Measurements from ENCODE around the gene KCNJ5.

Gene KCNJ5

DNA sequence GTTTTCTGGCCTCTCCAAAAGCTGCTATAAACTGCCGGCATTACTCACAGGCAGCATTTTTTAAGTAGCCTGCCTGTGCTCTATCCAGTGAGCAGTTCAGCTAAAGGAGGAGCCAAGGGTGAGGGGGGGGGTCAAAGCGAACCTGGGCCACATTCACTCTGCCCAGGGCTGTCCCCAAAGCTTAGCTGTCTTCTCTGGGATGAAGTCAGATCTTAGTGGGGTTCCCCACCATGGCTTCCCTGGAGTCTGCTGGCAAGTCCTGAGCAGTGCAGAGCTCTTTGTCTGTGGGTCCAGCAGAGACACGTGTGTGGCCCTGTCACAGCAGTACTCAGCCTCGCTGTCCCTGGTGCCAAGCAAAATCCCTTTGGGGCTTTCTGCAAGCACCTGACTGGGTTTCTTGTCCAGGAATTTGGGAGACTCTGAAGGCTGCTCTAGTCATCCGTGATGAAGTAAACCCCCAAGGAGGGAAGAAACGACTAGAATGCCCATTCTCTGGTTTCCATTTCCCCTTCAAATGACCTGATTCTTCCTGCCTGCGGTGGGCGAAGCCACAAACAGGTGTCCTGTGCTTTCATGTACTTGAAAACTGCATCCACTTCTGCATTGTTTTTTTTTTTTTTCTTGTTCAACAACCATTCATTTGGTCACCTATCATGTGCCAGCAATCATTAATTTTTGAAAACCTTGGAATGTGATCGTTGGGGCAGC is 2.6 kb downstream of the KCNJ5 start:
- DNase-seq, result no peak

DNA sequence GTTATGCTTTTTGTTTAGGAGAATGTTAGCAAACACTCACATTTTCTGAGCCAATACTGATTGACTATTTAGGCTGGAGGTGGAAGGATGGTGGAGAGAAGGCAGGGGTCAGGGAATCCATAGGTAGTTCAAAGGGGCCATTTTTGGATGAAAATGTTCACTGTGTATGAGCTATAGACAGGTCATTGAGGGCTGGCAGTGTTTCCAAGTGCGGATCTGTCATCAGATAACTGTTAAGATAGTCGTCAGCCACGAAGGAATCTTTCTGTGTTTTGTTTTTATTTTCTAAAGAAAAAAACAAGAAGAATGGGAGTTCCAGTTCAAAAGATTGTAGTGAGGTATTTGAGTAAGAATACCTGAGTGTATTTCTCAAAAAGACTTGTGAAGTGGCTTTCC is 3.1 kb downstream of the KCNJ5 start:
- no peak for DNase-seq

DNA sequence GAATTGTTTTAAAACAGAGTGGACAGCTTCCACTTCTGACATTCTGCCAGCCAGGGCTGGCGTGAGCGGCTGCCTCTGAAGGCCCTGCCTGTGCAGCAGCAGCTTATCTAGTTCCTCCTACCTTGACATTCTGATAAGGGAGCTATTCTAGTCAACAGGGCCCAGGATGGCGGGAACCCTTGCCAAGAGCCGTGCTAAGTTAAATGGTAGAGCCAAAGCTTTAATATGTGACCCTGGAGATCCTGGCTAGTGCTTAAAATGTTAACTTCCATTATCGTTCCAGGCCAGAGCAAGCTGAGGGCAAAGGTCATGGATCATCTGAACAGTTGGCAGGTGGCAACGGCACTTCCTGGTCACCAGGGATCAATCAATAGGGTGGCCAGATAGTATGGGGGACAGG is 3.5 kb downstream of the KCNJ5 start:
- DNase-seq, result no peak

DNA sequence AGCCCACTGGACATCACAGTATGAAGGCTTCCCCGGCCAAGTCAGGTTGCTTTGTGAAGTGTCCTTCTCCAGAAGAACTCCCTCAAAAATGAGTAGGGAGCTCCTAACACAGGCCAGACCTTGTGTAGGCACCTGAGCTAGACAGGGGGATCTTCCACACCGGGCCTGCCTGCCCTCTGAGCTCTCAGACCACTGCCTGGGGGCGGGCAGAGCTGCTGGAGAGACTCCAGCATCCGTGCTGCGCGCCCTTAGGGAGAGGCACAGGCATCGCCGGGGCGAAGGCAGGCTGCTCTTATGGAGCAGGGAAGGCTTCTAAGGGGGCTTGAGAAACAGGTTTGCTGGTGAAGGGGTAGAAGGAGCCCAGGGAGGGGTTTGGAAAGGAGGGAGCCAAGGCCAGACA is 4.4 kb downstream of the KCNJ5 start:
- DNase-seq, result no peak

DNA sequence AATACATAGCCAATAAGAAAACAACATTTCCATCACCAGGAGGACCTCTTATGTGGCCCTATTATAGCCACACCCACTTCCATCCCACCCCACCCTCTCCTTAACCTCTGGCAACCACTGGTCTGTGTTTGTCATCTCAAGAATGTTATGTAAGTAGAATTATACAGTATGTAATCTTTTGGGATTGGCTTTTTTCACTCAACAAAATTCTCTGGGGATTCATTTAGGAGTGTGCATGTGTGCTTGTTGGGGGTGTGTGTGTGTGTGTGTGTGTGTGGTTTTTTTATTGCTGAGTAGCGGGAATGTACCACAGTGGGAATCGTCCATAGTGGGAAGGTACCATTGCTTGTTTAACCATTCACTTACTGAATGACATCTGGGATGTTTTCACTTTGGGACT is 5.2 kb downstream of the KCNJ5 start:
- no peak for DNase-seq

DNA sequence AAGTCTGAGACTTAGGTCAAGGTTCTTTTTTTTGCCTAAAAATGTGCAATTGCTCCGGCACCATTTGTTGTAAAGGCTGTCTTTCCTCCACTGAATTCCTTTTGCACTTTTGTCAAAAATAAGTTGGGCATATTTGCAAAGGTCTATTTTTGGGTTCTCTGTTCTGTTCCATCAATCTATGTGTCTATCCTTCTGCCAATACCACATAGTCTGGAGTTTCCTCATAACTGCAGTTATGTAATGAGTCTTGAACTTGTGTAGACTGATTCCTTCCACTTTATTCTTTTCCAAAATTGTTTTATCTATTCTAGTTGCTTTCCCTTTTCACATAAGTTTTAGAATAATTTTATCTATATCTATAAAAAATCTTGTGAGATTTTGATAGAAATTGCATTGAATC is 6.7 kb downstream of the KCNJ5 start:
- no peak for DNase-seq

DNA sequence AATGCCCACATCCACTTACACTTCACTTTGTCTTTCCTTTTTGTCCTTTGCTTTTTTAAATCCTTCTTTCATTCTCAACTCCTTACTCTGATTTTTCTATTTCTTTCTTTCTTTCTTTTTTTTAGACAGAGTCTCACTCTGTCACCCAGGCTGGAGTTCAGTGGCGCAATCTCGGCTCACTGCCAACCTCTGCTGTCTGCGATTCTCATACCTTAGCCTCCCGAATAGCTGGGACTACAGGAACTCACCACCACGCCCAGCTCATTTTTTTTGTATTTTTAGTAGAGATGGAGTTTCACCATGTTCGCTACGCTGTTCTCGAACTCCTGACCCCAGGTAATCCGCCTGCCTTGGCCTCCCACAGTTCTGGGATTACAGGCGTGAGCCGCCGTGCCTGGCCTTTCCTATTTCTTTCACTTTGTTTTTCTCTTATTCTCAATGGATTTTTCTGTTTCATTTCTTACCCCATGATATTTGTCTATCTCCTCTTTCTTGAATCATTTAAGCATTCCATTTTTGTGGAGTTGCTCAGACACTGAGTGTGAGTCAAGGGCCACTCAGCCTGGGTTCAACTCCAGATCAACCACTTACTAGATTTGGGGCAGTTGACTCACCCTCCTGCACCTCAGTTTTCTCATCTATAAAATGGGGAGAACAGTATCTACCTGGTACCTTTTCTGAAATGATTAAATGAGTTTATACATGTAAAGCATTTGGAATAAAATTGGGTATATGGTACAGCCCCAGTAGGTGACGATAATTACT is 7.6 kb downstream of the KCNJ5 start:
- DNase-seq, result no peak

DNA sequence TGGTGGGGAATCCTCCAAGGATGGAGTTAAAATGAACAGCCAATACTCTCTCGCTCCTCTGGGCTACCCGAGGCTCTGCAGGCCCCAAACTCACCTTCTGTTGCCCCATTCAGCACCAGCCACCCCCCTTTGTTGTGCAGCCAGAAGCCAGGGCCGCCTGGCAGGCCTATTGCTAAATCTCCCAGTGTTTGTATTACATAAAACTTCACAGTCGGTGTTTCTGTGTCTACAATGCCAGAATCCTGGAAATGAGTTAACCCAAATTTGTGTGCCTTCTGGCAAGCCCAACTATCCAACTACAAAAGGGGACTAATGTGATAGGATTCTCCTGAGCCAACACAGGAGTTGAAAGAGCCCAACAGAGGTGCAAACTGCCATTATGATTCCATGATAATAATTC is 9.3 kb downstream of the KCNJ5 start:
- DNase-seq, result peak in 1 of 58 donors; percentile 19

DNA sequence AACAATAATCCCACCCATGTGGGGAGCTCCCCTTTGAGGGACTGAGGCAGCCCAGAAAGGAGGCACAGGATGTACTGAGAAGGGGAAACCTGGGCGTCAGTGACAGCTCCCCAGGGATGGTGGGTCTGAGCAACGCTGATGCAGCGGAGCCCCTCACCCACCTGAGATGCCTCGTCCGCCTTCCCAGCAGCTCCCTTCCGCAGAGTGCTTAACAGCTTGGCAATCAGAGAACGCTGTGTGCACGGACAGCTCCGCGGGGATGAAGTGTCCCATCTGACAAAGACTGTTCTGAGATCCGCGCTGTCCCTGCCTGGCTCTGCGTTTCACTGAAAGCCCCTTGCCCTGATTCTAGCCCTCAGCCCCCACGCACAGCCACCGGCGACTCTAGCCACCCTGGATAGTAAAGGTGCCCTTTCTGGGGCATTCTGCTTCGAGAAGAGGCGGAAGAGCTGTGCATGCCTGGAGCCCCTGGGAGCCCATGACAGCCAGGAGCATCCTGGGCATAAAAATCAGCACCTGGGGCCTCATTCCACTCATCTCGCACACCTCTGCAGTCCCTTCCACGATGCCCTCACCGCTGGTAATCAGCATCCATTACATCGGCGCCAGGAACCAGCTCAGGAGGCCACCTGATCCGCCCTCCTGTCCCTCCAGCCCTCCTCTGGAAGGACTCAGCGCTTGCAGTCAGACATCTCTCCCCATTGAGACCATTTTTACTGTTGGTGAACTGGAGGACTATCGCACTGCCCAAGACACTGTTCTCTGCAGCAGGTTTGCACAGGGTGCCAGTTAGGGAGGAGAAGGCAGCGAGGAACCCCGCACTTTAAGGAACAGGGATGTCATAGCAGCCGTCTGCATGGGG is 10.7 kb downstream of the KCNJ5 start:
- DNase-seq, result no peak

DNA sequence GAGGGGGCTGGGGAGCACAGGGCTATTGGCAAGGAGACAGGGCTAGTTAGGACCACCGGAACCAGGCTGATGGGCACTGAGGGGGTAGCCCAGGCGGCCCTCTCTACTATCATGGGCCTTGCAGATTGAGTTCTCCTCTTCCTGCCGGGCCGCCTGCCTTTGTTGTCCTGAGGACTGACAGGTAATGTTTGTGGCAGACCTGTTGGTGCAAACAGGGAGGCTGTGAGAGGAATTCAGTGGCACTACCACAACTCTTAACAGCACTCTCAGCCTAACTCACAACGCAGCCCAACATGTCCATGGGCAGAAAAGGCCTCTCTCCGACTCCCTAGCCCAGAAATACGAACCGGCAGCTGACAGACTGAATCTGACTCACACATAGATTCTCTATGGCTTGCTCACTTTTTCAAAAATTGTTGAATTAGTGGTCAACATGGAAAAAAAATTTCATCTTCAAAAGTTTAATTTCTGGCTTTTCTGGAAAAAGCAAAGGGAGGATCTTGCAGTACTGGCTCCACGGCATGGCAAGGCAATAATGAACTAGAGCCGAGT is 11.4 kb downstream of the KCNJ5 start:
- no peak for DNase-seq

DNA sequence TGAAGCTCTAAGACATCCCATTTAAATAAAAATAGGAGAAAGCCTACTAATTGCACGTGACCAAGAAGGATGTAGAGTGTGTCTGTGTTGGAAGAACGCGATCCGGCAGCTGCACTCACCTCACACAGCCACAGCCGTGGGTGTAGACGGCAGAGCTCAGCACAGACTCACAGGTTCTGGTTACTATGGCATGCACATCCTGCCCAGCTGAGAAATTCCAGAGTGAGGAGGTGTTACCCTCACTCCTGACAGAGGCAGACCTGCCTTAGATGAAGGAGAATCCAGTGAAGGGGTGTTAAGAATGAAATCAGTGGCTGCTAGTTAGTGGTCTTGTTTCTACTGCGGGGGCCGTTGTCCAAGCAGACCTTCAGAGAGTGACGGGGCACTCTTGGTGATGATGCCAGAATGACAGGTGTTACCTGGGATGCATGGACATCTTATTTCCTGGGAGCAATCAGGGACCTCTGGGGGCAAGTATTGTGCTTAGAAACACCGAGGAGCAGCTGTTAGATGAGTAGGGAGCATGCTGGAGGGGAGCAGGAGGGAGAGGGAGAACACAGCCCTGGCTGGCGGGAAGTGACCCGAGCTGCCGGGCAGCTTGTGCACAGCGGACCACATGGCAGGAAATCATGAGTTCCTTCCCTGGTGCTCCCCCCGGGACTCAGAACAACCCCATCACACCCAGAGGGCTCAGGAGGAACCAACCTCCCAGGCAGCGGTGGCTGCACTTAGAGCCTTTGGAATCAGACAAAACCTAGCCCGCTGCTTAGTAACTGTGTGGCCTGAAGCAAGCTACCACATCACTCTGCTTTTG is 12.3 kb downstream of the KCNJ5 start:
- peak in 23 of 58 donors; percentile 18 to 51 (median 30) for DNase-seq

DNA sequence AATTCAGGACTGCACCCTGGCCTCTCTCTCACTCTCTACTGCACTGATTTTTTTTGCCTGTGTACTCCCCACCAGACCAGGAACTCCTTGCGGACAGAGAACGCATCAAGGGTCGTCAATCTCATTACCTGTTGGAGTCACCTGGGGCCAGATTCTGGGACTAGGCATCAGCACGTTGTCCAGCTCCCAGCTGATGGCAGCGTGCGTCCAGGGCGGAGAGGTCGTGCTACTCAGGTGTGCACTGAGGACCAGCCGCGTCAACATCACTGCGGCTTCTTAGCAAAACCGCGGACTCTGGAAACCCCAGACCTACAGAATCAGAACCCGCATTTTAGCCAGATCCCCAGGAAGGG is 13.1 kb downstream of the KCNJ5 start:
- DNase-seq, result peak in 1 of 58 donors; percentile 24

DNA sequence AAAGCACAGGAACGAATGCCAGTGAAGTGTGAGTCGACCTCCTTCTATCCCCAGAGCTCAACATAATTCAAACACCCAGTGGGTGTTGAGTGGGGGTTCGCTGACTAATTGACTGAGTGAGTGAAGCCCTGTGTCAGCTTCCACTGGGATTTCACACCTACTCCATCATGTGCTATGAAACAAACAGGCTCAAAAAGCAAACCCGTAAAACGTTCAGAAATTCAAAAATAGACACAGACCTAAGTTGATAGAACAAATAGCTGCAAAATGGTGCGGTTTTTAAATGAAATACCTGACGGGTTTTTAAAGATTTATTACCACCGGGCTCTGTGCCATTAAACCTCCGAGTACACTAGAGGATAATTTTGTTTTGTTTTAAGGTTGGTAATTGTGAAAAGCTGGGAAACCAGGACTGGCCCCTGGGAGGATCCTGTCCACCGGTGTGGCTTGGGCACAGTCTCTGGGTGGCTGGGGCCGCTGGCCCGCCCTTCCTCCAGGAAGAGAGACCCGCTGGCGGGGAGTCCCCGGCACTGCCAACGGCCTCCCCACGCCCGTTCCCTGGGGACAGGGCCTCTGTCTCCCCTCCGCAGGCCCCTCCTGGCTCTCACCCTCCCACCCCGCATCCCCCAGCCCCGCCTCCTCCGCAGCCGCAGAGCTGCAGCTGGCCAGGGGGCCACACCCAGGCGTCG is 13.6 kb downstream of the KCNJ5 start:
- peak in 4 of 58 donors; percentile 20 to 38 (median 24) for DNase-seq

DNA sequence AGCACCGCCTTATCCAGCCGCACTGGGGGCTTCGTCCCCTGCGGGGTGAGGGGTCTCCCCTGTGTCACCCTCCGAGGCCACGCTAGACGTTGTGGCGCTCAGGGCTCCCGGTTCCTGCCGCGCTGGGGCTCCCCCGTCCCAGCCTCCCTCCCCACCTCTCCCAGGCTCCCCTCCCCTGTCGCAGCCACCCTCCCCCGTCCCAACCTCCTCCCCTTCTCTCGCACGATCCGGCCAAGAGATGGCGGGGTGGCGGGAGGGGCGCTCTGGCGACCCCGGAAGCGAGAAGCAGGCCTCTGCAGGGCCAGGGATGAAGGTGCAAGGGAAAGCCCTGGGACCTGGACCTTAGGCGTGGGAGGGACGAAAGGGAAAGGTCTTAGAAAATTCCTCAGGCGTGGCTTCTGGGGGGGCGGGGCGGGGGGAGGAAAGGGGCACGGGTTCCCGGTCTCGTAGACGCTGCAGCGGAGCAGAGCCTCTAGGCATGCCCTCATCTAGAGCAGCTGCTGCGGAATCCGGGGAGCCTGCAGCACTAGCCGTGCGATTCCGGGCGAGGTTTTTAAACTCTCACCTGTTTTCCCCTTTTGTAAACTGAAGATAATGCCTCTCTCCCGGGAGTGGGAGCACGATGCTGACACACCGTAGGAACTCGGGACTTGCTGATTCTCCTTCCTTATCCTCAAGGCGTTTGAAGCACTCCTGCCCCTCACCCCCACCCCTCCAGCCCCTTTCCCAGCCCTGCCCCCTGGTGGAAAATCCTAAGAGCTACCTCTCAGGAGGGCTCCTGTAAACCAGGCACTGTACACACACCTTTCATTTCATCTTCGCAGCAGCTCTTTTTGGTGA is 14.4 kb downstream of the KCNJ5 start:
- peak in 5 of 58 donors; percentile 19 to 57 (median 31) for DNase-seq

DNA sequence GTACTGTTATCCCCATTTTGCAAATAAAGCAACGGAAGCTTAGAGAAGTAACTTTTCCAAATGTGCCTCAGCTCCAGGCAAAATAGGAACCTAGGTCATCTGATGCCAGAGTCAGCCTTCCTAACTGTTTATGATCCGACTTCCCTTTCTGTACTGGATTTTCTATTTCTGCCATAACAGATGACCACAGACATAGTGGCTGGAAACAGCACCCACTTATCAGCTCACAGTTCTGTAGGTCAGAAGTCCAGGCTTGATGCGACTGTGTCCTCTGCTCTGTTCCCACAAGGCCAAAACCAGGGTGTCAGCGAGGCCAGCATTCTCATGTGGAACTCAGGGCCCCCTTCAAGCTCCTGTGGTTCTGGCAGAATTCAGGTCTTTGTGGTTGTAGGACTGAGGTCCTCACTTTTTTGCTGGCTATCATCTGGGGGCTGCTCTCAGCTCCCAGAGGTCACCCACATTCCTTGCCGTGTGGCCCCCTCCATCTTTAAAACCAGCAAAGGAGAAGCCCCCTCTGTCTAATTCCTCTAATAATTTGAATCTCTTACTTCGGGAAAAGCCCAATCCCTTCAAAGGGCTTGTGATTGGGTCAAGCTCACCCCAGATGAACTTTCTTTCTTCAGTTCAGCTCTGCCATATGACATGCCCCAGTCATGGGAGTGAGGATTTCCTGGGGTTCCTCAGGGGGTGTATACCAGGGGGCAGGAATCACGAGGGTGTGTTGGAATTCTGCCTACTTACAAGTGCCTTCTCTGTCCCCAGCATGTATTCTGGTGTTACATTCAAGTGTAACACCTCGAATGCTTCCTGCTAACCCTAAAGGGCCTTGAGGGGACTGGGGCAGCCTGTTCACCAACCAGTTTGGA is 15.3 kb downstream of the KCNJ5 start:
- peak in 2 of 58 donors; percentile 16 to 32 for DNase-seq

DNA sequence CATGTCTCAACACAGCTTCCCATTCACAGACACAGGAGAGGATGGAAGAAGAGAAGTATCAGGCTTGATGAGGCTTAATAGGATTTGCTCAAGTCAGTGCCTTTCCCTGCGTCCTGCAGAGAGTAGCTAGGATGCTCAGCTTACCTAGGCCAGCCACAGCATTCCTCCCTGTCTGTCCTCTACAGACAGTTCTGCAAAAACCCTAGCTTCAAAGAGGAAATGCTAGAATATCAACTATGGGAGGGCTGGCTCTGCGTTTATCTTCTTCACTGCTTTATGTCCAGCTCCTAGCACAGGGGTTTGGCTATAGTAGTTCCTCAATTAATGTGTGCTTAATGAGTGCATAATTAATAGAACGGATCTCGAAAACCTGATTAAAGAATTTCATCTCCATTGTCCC is 16.4 kb downstream of the KCNJ5 start:
- DNase-seq, result no peak

DNA sequence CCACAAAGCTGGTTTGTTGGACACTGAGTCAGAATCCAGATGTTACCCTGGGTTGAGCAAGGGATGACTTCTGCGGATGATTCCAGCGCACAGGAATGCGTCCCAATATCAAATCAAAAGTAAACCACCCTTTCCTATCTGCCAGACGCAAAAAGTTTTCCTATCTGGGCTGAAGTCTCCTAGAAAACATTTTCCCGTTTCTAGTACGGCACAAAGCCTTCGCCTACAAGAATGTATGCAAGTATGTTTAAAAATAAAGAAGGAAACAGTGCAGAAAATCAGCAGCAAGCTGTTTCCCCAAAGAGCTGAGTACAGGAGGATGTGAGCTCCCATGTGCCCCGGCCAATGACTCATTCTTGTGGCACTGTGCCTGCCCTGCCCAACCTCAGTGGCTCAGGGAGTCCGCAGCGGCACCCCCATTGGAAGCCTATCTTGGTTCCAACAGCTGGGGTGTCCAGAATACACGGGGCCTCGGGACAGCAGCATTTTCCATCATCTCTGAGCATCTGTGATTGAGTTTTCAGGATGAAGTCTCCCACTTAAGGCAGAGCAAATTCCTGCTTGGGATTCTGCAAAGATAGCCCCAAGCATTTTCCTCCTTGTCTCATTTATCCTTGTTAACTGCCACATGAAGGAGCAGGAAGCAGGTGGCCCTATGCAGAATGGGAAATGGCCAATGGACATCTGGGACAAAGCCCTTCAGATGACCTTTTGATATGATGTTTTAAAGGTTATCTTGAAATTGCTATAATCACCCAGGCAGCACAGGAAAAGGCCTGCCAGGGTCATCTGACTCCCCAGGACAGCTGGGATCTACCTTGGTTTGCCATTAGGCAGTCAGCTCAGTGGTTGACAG is 17.5 kb downstream of the KCNJ5 start:
- peak in 29 of 58 donors; percentile 9 to 54 (median 30) for DNase-seq
